ENCODE data around the gene ACSL1.

DNA sequence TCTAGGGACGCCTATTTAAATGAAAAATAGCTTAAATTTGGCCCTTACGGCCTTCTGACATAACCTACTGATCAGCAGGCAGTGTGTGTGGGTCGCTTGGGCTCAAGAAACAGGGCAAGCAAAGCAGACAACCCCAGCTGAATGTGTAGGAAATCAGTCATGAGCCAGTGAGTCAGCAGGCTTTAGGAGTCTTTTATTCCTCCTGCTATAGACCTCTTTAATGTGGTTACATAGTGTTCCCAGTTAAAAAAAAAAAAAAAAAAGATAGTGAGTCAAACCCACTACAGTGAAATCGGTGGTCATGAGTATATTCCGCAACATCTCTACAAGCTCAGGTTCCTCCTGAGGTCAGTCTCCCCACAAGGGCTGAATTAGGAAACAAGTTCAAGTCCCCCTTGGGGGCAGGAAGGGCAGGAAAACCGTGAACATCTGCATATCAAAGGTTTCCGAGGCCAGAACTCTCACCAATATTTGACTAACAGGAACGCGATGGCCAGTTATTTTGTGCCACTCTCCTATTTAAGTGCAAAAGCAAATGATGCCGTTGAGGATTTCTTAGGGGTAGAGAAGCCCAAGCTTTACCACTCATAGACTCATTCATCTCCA, 32.7 kb downstream of the ACSL1 start:
- TF ChIP-seq, protein P1, sequence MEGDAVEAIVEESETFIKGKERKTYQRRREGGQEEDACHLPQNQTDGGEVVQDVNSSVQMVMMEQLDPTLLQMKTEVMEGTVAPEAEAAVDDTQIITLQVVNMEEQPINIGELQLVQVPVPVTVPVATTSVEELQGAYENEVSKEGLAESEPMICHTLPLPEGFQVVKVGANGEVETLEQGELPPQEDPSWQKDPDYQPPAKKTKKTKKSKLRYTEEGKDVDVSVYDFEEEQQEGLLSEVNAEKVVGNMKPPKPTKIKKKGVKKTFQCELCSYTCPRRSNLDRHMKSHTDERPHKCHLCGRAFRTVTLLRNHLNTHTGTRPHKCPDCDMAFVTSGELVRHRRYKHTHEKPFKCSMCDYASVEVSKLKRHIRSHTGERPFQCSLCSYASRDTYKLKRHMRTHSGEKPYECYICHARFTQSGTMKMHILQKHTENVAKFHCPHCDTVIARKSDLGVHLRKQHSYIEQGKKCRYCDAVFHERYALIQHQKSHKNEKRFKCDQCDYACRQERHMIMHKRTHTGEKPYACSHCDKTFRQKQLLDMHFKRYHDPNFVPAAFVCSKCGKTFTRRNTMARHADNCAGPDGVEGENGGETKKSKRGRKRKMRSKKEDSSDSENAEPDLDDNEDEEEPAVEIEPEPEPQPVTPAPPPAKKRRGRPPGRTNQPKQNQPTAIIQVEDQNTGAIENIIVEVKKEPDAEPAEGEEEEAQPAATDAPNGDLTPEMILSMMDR (IDR thresholded peaks at IDR 0.05), result no peak
- no peak for TF ChIP-seq POLR2A (IDR thresholded peaks at IDR 0.05)
- no peak for TF ChIP-seq EP300 (IDR thresholded peaks at IDR 0.05)

All from ovary (tissue), 3 donors.